ENCODE measurements around the gene TTF1. TPM values are rescaled to one million over a fixed set of nuclear protein-coding genes. Genes with fewer than 3 reads are reported as not detected.
A peak's percentile ranks its signal among the peaks of the same experiment; 100 is the strongest.

Gene TTF1
- polyA plus RNA-seq, 1 experiment = 5.9 TPM

DNA sequence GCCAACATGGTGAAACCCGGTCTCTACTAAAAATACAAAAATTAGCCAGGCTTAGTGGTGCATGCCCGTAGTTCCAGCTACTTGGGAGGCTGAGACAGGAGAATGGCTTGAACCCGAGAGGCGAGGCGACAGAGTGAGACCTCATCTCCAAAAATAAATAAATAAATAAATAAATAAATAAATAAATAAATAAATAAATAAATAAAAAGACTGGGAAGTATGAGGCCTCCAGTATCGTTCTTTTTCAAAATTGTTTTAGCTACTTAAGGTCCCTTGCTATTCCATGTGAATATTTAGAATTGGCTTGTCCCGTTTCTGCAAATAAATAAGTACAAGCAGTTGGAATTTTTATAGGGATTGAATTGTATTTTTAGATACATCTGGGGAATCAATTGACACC lies 48.9 kb downstream of the TTF1 start:
- TF ChIP-seq CTCF (IDR thresholded peaks at IDR 0.05; ENCODE audit: insufficient read depth, low read depth, low read length) = no peak
- Histone ChIP-seq H3K36me3 (ENCODE audit: control insufficient read depth, insufficient read depth, low read length) (peaks cover 2% of the 10 kb centered on the region; the same call in 1 of the 2 replicates), H3K27me3 (ENCODE audit: control insufficient read depth, insufficient read depth, low read length) (no peaks in the 10 kb centered on the region), H3K4me3 (ENCODE audit: low read depth, low read length) (no peak overlapping the region)
- ChIA-PET POLR2A (no interaction called here), CTCF (no interaction called here)
- DNase-seq (ENCODE audit: low read depth) = no peak

DNA sequence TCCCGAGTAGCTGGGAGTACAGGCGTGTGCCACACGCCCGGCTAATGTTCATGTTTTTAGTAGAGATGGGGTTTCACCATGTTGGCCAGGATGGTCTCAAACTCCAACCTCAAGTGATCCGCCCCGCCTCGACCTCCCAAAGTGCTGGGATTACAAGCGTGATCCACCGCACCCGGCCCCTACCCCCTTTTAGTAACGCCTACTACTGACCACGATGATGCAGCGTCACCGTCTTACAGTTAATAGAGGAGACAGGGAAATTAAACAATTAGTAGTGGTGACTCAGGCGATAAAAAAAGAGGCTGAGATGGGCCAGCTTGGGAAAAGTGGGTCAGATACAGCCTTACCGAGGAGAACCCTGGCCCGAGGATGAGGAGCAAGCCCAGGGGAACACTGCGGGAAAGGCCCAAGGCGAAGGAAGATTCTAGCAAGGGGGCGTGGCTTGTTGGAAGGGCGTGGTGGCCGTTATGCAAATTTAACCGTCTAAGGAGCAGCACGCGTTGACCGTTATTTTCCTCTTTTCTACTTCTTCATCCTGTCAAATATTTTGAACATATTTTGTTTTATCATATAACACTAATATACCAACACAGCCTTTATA lies 50.2 kb downstream of the TTF1 start:
- POLR2A ChIA-PET = no interaction called here
- no peaks in the 10 kb centered on the region for H3K27me3 ChIP-seq (ENCODE audit: control insufficient read depth, insufficient read depth, low read length)
- no peak for DNase-seq (ENCODE audit: low read depth)
- peaks cover 4% of the 10 kb centered on the region; the same call in 1 of the 2 replicates for H3K36me3 ChIP-seq (ENCODE audit: control insufficient read depth, insufficient read depth, low read length)
- TF ChIP-seq CTCF (IDR thresholded peaks at IDR 0.05; ENCODE audit: insufficient read depth, low read depth, low read length) = no peak
- H3K4me3 ChIP-seq (ENCODE audit: low read depth, low read length) = no peak overlapping the region
- CTCF ChIA-PET = no interaction called here

DNA sequence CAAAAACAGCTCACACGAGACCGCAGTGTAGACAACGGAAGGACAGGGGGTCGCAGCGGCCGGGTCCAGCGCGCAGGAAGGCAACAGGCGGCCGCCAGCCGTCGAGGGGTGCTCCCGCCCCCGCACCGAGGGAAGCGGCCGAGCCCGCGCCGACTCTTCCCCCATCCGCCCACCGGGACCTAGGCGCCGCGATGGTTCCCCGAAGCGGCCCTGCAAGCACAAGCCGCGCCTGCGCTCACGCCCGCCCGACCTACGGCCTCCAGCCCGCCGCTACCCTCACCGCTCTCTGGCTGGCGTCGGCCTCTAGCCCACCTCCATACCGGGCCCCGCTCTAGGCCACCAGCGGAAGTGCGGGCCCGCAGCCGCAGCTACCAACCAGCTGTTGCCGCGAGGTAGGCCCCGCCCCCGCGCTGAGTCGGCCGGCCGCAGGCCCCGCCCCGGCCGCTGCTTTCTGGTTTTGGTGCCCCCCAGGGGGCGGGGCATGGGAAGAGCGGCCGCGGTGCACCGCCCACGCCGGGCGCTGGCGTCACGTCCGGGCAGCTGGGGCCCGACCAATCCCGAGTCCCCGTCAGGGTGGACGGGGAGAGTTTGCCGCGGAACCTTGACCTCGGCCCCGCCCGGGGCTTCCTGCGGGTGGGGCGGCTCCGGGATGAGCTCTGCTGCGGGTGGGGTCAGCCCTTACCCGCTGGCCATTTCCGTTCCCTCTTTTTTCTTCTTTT lies 51.8 kb downstream of the TTF1 start, which contains the start of gene SETX:
Gene SETX, minus strand, starts transcription at position 350 of the 719 bp plus-strand sequence. CDS start 5,558 bp downstream, outside the sequence.
- POLR2A ChIA-PET = interaction anchor here (0.5 to 0.6 kb wide), 4 partner anchors 11 to 696 kb away, joined by 4 to 11 read pairs (median 6); partner anchors contain the start of gene CFAP77
- no peak for TF ChIP-seq CTCF (IDR thresholded peaks at IDR 0.05; ENCODE audit: insufficient read depth, low read depth, low read length)
- H3K27me3 ChIP-seq (ENCODE audit: control insufficient read depth, insufficient read depth, low read length) = no peaks in the 10 kb centered on the region
- CTCF ChIA-PET = no interaction called here
- DNase-seq (ENCODE audit: low read depth) = peak; percentile 84
- peaks cover 4% of the 10 kb centered on the region; the same call in 1 of the 2 replicates for H3K36me3 ChIP-seq (ENCODE audit: control insufficient read depth, insufficient read depth, low read length)
- peak within 1 kb of the TSS; percentile 98 for H3K4me3 ChIP-seq (ENCODE audit: low read depth, low read length)

DNA sequence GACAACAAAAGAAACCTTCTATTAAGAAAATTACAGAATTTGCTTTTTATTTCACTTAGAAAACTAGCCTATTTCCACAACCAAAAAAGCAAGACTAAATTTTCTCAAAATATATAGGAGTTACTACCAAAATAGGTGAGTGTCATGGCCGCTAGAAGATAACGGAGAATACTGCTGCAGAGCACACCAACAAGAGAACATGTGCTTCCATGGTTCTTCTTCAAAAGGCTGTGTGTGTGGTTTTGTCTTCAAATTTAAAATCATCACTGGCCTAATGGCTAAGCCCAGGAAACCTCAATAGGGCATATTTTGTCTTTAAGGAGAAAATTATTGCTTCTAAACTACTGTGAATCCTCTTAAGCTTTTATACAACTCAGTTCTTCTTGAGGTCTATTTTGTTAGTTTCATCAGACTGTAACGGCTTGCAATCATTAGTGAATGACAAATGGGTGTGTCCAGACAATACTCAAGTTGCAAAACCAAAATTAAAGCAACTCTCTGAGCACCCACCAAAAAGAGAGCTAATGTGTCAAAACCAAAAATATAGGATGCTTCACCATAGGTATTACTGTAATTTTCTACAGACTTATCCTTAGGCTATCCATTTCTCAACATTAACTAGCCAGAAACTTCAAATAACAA lies 55.1 kb downstream of the TTF1 start:
- no peak for DNase-seq (ENCODE audit: low read depth)

More for the DNA sequence above, 55.1 kb downstream of the TTF1 start:
- no peak overlapping the region for H3K4me3 ChIP-seq (ENCODE audit: low read depth, low read length)
- ChIA-PET CTCF (interaction anchor here (0.8 to 1.3 kb wide), 2 partner anchors 17 to 92 kb away, joined by 3 to 4 read pairs; no protein-coding TSS in a partner anchor), POLR2A (no interaction called here)
- H3K27me3 ChIP-seq (ENCODE audit: control insufficient read depth, insufficient read depth, low read length) = no peaks in the 10 kb centered on the region
- TF ChIP-seq CTCF (IDR thresholded peaks at IDR 0.05; ENCODE audit: insufficient read depth, low read depth, low read length) = no peak
- H3K36me3 ChIP-seq (ENCODE audit: control insufficient read depth, insufficient read depth, low read length) = peaks cover 4% of the 10 kb centered on the region
